Fibroblast of villous mesenchyme (primary cell): ENCODE measurements around the gene HRH2. TPM values are rescaled to one million over a fixed set of nuclear protein-coding genes. Genes with fewer than 3 reads are reported as not detected.

ENCODE experiments used
- DNase-seq: peaks from one replicate; pipeline ENCODE4 v3.0.0-alpha.2; 2010; ENCODE audit warnings: low read depth
- H3K4me3 ChIP-seq: 2 replicates; pipeline ENCODE4 v1.5.1; 2011; ENCODE audit warnings: low read depth, mild to moderate bottlenecking, low read length
- CTCF ChIP-seq: IDR thresholded peaks from 2 replicates; pipeline ENCODE4 v1.5.1; 2012; ENCODE audit warnings: low read depth, mild to moderate bottlenecking, low read length; ENCODE audit not compliant: insufficient read depth
- total RNA-seq: library from RNA; depleted of rRNA; stranded (reverse); fragments of >200 nt; gene quantifications from 2 replicates; pipeline ENCODE4 v1.2.3, GENCODE V29; 2012

The HRH2 gene
- total RNA-seq, 1 donor: not detected

GRCh38 chr5:175683921-175684320 is 26.1 kb downstream of the HRH2 start:
- no peak for TF ChIP-seq CTCF
- no peak overlapping the region for H3K4me3 ChIP-seq
- no peak for DNase-seq

- no peak overlapping the region for H3K4me3 ChIP-seq
- no peak for DNase-seq
- no peak for TF ChIP-seq CTCF
These were observed 27.1 kb downstream of the HRH2 start for GRCh38 chr5:175684931-175685330.

GRCh38 chr5:175685701-175686350 is 28.0 kb downstream of the HRH2 start:
- no peak for DNase-seq
- TF ChIP-seq CTCF: no peak
- no peak overlapping the region for H3K4me3 ChIP-seq

GRCh38 chr5:175686396-175686795 is 28.5 kb downstream of the HRH2 start:
- no peak for DNase-seq
- TF ChIP-seq CTCF: no peak
- H3K4me3 ChIP-seq: no peak overlapping the region

GRCh38 chr5:175686826-175687225 is 29.0 kb downstream of the HRH2 start:
- no peak for TF ChIP-seq CTCF
- no peak overlapping the region for H3K4me3 ChIP-seq
- no peak for DNase-seq

- no peak for DNase-seq
- TF ChIP-seq CTCF: no peak
- no peak overlapping the region for H3K4me3 ChIP-seq
These were observed 29.4 kb downstream of the HRH2 start for GRCh38 chr5:175687231-175687701.
